ENCODE data around the gene MEIOSIN. TPM values are rescaled to one million over a fixed set of nuclear protein-coding genes. Genes with fewer than 3 reads are reported as not detected.

The MEIOSIN gene
- total and polyA plus RNA-seq, 2 of the 13 experiments (the other 11 are each of a cell fraction or from before 2014, with no cell fraction given): not detected

DNA sequence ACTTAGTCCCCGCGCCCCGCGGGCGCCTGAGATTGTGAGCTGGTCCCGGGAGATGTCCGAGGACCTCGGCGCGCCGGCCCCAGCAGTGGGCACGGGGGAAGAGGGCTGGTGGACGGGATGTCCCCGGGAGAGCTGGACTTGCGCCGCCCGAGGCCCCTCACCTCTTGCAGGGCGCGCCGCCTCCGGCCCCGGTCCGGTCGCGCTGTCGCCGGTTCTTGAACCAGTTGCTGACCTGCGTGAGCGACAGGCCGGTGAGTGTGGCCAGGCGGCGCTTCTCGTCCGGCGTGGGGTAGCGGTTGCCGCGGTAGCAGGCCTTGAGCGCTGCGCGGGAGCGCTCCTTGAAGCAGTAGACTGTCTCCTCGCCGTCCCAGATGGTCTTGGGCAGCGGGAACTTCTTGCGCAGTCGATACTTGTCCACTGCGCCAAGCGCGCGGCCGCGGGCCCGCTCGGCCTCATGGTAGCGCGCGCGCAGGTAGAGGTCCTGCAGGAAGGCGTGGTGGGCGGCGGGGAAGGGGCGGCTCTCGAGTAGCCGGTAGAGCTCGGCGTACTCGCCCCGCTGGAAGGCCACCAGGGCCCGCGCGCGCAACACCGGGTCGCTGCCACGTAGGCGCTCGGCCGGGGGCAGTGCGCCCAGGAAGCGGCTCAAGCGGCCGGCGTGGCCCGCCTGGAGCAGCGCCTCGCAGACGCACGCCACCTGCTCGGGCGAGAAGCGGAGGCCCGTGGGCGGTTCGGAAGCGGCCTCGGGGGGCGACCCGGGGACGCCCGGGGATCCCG, 34.8 kb downstream of the MEIOSIN start (continued):
- TF ChIP-seq ZNF678 (CRISPR knock-in tag; IDR thresholded peaks at IDR 0.05) (no peak), RARA (CRISPR knock-in tag; IDR thresholded peaks at IDR 0.05) (0 out of 2 replicates have a peak, but pooled peaks have one; percentile 25), ZNF382 (CRISPR knock-in tag; IDR thresholded peaks at IDR 0.05; ENCODE audit: borderline replicate concordance) (no peak), ZNF567 (CRISPR knock-in tag; IDR thresholded peaks at IDR 0.05; ENCODE audit: borderline replicate concordance) (no peak), ZNF766 (CRISPR knock-in tag; IDR thresholded peaks at IDR 0.05; ENCODE audit: borderline replicate concordance) (0 out of 2 replicates have a peak, but pooled peaks have one; percentile 32), ZNF850 (CRISPR knock-in tag; conservative IDR thresholded peaks at IDR 0.05) (no peak), KAT2B (IDR thresholded peaks at IDR 0.05; ENCODE audit: borderline replicate concordance, low read depth, low read length) (no peak), KLF15 (CRISPR knock-in tag; IDR thresholded peaks at IDR 0.05; ENCODE audit: borderline replicate concordance) (no peak), ZNF891 (CRISPR knock-in tag; IDR thresholded peaks at IDR 0.05) (peak; percentile 91; the same call in 1 of the 2 replicates), TP53 (CRISPR knock-in tag; conservative IDR thresholded peaks at IDR 0.05) (no peak), ZFP41 (CRISPR knock-in tag; IDR thresholded peaks at IDR 0.05; ENCODE audit: borderline replicate concordance) (no peak), POGZ (CRISPR knock-in tag; IDR thresholded peaks at IDR 0.05) (no peak), ZMYM2 (CRISPR knock-in tag; IDR thresholded peaks at IDR 0.05) (no peak), NBN (conservative IDR thresholded peaks at IDR 0.05) (no peak), HNF4A (CRISPR knock-in tag; IDR thresholded peaks at IDR 0.05) (0 out of 2 replicates have a peak, but pooled peaks have one; percentile 3), DPF2 (CRISPR knock-in tag; IDR thresholded peaks at IDR 0.05; ENCODE audit: borderline replicate concordance, low read depth) (no peak), SMARCC2 (IDR thresholded peaks at IDR 0.05) (no peak), TCF7 (IDR thresholded peaks at IDR 0.05; ENCODE audit: low read depth) (no peak), RAD21 (CRISPR knock-in tag; IDR thresholded peaks at IDR 0.05) (peak; percentile 56), REPIN1 (CRISPR knock-in tag; IDR thresholded peaks at IDR 0.05; ENCODE audit: borderline replicate concordance, low read depth) (peak; percentile 70; the same call in 1 of the 2 replicates), ESRRA (CRISPR knock-in tag; IDR thresholded peaks at IDR 0.05; ENCODE audit: low read depth) (no peak), ZNF317 (CRISPR knock-in tag; IDR thresholded peaks at IDR 0.05) (no peak), DMAP1 (CRISPR knock-in tag; IDR thresholded peaks at IDR 0.05) (no peak; the same call in 1 of the 2 replicates), ZFP36L2 (CRISPR knock-in tag; IDR thresholded peaks at IDR 0.05) (no peak), ZNF33A (CRISPR knock-in tag; IDR thresholded peaks at IDR 0.05; ENCODE audit: borderline replicate concordance) (no peak), ETV5 (CRISPR knock-in tag; IDR thresholded peaks at IDR 0.05; ENCODE audit: borderline replicate concordance) (no peak), PRDM10 (CRISPR knock-in tag; IDR thresholded peaks at IDR 0.05; ENCODE audit: low read depth) (no peak)
- TF ChIP-seq, protein P1, sequence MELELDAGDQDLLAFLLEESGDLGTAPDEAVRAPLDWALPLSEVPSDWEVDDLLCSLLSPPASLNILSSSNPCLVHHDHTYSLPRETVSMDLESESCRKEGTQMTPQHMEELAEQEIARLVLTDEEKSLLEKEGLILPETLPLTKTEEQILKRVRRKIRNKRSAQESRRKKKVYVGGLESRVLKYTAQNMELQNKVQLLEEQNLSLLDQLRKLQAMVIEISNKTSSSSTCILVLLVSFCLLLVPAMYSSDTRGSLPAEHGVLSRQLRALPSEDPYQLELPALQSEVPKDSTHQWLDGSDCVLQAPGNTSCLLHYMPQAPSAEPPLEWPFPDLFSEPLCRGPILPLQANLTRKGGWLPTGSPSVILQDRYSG (CRISPR knock-in tag; IDR thresholded peaks at IDR 0.05): peak; percentile 71; the same call in 1 of the 2 replicates

Measured in HepG2 (cell line).